T-helper 1 cell treated with Interleukin-12 subunit alpha and Interleukin-12 subunit beta and Interleukin-4 antibody, amounts not matched to agents 30 μg/mL and 1 μg/mL, for 36 hours (primary cell): ENCODE measurements around the gene CAPN9.
"Not testable (repeated sequence)": the region's sequence is repeated elsewhere in the genome, so short reads cannot be mapped to it uniquely, and the experiment has no call there.

Experiments used
- H3K27ac Mint-ChIP-seq: one replicate; pipeline ENCODE4 v1.8.0; 2021; ENCODE audit warnings: mild to moderate bottlenecking, mixed read lengths
- H3K27me3 Mint-ChIP-seq: one replicate; pipeline ENCODE4 v1.8.0; 2021; ENCODE audit warnings: low read depth, mixed read lengths
- H3K36me3 Mint-ChIP-seq: one replicate; pipeline ENCODE4 v1.8.0; 2021; ENCODE audit warnings: low read depth, mixed read lengths
- H3K4me1 Mint-ChIP-seq: one replicate; pipeline ENCODE4 v1.8.0; 2021; ENCODE audit warnings: low read depth, mixed read lengths
- H3K4me3 Mint-ChIP-seq: one replicate; pipeline ENCODE4 v1.8.0; 2021; ENCODE audit warnings: mild to moderate bottlenecking, moderate library complexity, mixed read lengths
- H3K9me3 Mint-ChIP-seq: one replicate; pipeline ENCODE4 v1.8.0; 2021; ENCODE audit warnings: mixed read lengths

Gene CAPN9

GRCh38 chr1:230836347-230836746, 89.2 kb downstream of the CAPN9 start:
- Mint-ChIP-seq H3K4me3 (no peak overlapping the region), H3K4me1 (no peaks in the 10 kb centered on the region), H3K27me3 (peaks cover 6% of the 10 kb centered on the region), H3K36me3 (no peaks in the 10 kb centered on the region), H3K9me3 (no peaks in the 10 kb centered on the region), H3K27ac (no peak overlapping the region)

- Mint-ChIP-seq H3K27ac (no peak overlapping the region), H3K9me3 (no peaks in the 10 kb centered on the region), H3K27me3 (peaks cover 5% of the 10 kb centered on the region), H3K4me1 (no peaks in the 10 kb centered on the region), H3K36me3 (no peaks in the 10 kb centered on the region), H3K4me3 (no peak overlapping the region)
These were observed 89.6 kb downstream of the CAPN9 start for GRCh38 chr1:230836793-230837192.

- H3K4me3 Mint-ChIP-seq: no peak overlapping the region
- H3K4me1 Mint-ChIP-seq: no peaks in the 10 kb centered on the region
- H3K36me3 Mint-ChIP-seq: no peaks in the 10 kb centered on the region
- no peaks in the 10 kb centered on the region for H3K27me3 Mint-ChIP-seq
- no peak overlapping the region for H3K27ac Mint-ChIP-seq
- H3K9me3 Mint-ChIP-seq: no peaks in the 10 kb centered on the region
These were observed 92.0 kb downstream of the CAPN9 start for GRCh38 chr1:230839173-230839572.

- Mint-ChIP-seq H3K9me3 (no peaks in the 10 kb centered on the region), H3K27me3 (no peaks in the 10 kb centered on the region), H3K36me3 (no peaks in the 10 kb centered on the region), H3K4me3 (no peak overlapping the region), H3K4me1 (no peaks in the 10 kb centered on the region), H3K27ac (no peak overlapping the region)
These were observed 95.6 kb downstream of the CAPN9 start for GRCh38 chr1:230842801-230843200.

- H3K4me1 Mint-ChIP-seq: no peaks in the 10 kb centered on the region
These were observed 96.5 kb downstream of the CAPN9 start for GRCh38 chr1:230843503-230844309.

GRCh38 chr1:230844561-230844960, 97.4 kb downstream of the CAPN9 start:
- H3K27ac Mint-ChIP-seq: no peak overlapping the region
- H3K27me3 Mint-ChIP-seq: no peaks in the 10 kb centered on the region
- no peaks in the 10 kb centered on the region for H3K4me1 Mint-ChIP-seq
- H3K36me3 Mint-ChIP-seq: no peaks in the 10 kb centered on the region
- H3K4me3 Mint-ChIP-seq: no peak overlapping the region
- H3K9me3 Mint-ChIP-seq: no peaks in the 10 kb centered on the region

More at GRCh38 chr1:230843503-230844309, 96.5 kb downstream of the CAPN9 start:
- no peak overlapping the region for H3K27ac Mint-ChIP-seq
- H3K4me3 Mint-ChIP-seq: no peak overlapping the region
- H3K27me3 Mint-ChIP-seq: no peaks in the 10 kb centered on the region
- no peaks in the 10 kb centered on the region for H3K9me3 Mint-ChIP-seq
- no peaks in the 10 kb centered on the region for H3K36me3 Mint-ChIP-seq

- H3K27ac Mint-ChIP-seq, H3K9me3 Mint-ChIP-seq, H3K27me3 Mint-ChIP-seq, H3K4me1 Mint-ChIP-seq, H3K36me3 Mint-ChIP-seq, H3K4me3 Mint-ChIP-seq: not testable (repeated sequence)
These were observed 98.0 kb downstream of the CAPN9 start for GRCh38 chr1:230845184-230845583.

GRCh38 chr1:230848235-230848634, 101.0 kb downstream of the CAPN9 start:
- Mint-ChIP-seq H3K27ac (no peak overlapping the region), H3K4me3 (no peak overlapping the region), H3K27me3 (no peaks in the 10 kb centered on the region), H3K36me3 (no peaks in the 10 kb centered on the region), H3K4me1 (no peaks in the 10 kb centered on the region), H3K9me3 (no peaks in the 10 kb centered on the region)

GRCh38 chr1:230849451-230850224, 102.5 kb downstream of the CAPN9 start:
- H3K9me3 Mint-ChIP-seq: no peaks in the 10 kb centered on the region
- no peaks in the 10 kb centered on the region for H3K36me3 Mint-ChIP-seq
- H3K4me3 Mint-ChIP-seq: no peak overlapping the region
- no peaks in the 10 kb centered on the region for H3K4me1 Mint-ChIP-seq
- H3K27ac Mint-ChIP-seq: no peak overlapping the region
- no peaks in the 10 kb centered on the region for H3K27me3 Mint-ChIP-seq

GRCh38 chr1:230850547-230850946, 103.4 kb downstream of the CAPN9 start:
- Mint-ChIP-seq H3K4me1 (no peaks in the 10 kb centered on the region), H3K9me3 (no peaks in the 10 kb centered on the region), H3K27me3 (no peaks in the 10 kb centered on the region), H3K27ac (no peak overlapping the region), H3K4me3 (no peak overlapping the region), H3K36me3 (no peaks in the 10 kb centered on the region)

GRCh38 chr1:230851291-230851691, 104.1 kb downstream of the CAPN9 start:
- H3K9me3 Mint-ChIP-seq: no peaks in the 10 kb centered on the region

More at GRCh38 chr1:230851291-230851691, 104.1 kb downstream of the CAPN9 start:
- Mint-ChIP-seq H3K27me3 (no peaks in the 10 kb centered on the region), H3K36me3 (no peaks in the 10 kb centered on the region), H3K27ac (no peak overlapping the region), H3K4me3 (no peak overlapping the region), H3K4me1 (no peaks in the 10 kb centered on the region)
